ENCODE measurements around the gene S100A5. TPM values are rescaled to one million over a fixed set of nuclear protein-coding genes. Genes with fewer than 3 reads are reported as not detected.

S100A5 gene
- total RNA-seq, 1 experiment from 2014 or later = not detected

GRCh38 chr1:153570874-153571273 lies 30.1 kb upstream of the S100A5 start:
- Histone ChIP-seq H3K79me1 (ENCODE audit: insufficient read depth, low read depth, low read length, poor library complexity, severe bottlenecking) (no peaks in the 10 kb centered on the region), H3K23ac (ENCODE audit: insufficient read length, low read depth, low read length) (no peak overlapping the region), H2AK5ac (ENCODE audit: insufficient read length, low read length) (no peak overlapping the region), H3T11ph (ENCODE audit: low read length) (no peak overlapping the region), H2BK5ac (ENCODE audit: insufficient read length, low read length) (no peak overlapping the region), H4K5ac (ENCODE audit: insufficient read length, low read depth, low read length) (no peak overlapping the region), H2BK15ac (ENCODE audit: low read depth, low read length) (no peak overlapping the region), H3K27me3 (ENCODE audit: insufficient read depth, low read length) (no peaks in the 10 kb centered on the region), H2BK12ac (ENCODE audit: insufficient read length, low read depth, low read length) (no peak overlapping the region), H3K18ac (ENCODE audit: insufficient read length, low read depth, low read length) (no peak overlapping the region), H2BK20ac (ENCODE audit: low read depth, low read length, poor library complexity, severe bottlenecking) (no peak overlapping the region), H3K79me2 (ENCODE audit: insufficient read depth, low read length) (no peaks in the 10 kb centered on the region), H4K20me1 (ENCODE audit: control insufficient read depth, insufficient read depth, insufficient read length) (peaks cover 3% of the 10 kb centered on the region), H4K8ac (replicated peaks; ENCODE audit: insufficient read length, low read depth, low read length) (no peak overlapping the region), H2AFZ (ENCODE audit: low read length) (no peak overlapping the region), H4K91ac (ENCODE audit: insufficient read length, low read depth, low read length) (no peak overlapping the region), H3K9ac (ENCODE audit: extremely low read depth, insufficient read length, low read length) (no peak overlapping the region), H3K9me3 (ENCODE audit: control insufficient read depth, low read depth, low read length) (no peaks in the 10 kb centered on the region), H2BK120ac (ENCODE audit: low read depth, low read length, poor library complexity, severe bottlenecking) (no peak overlapping the region), H3K14ac (ENCODE audit: insufficient read depth, low read length) (no peak overlapping the region), H3K27ac (ENCODE audit: insufficient read length, low read depth, low read length) (no peak overlapping the region), H3K4ac (ENCODE audit: low read depth, low read length) (no peak overlapping the region), H3K56ac (ENCODE audit: insufficient read length, low read depth, low read length) (no peak overlapping the region), H3K23me2 (ENCODE audit: insufficient read length, low read depth, low read length, poor library complexity, severe bottlenecking) (no peaks in the 10 kb centered on the region), H3K4me2 (ENCODE audit: insufficient read depth, insufficient read length, low read length) (no peak overlapping the region), H3K4me1 (ENCODE audit: insufficient read depth, low read length) (peaks cover 6% of the 10 kb centered on the region; the same call in 1 of the 2 replicates)
- TF ChIP-seq CTCF (conservative IDR thresholded peaks at IDR 0.05) = no peak
- H3K27ac Mint-ChIP-seq = no peak overlapping the region
- peaks cover 12 to 15% of the 10 kb centered on the region in 2 experiments; a peak in 4 of 5 replicates for H3K9me3 Mint-ChIP-seq
- peaks cover 0 to 6% (median 0%) of the 10 kb centered on the region in 3 experiments; a peak in 2 of 7 replicates for H3K36me3 Mint-ChIP-seq (ENCODE audit: insufficient read depth in 1 of 3, low read depth in 3 of 3)
- H3K4me3 Mint-ChIP-seq = no peak overlapping the region
- H3K4me1 Mint-ChIP-seq = peaks cover 28 to 30% of the 10 kb centered on the region in 2 experiments
- no peak for DNase-seq
- WGBS (ENCODE audit: extremely low coverage, insufficient read length, low lambda C conversion rate) = no CpG with 5 or more reads among the region's 5 CpGs
- H3K27me3 Mint-ChIP-seq (ENCODE audit: low read depth) = peaks cover 15% of the 10 kb centered on the region
